ENCODE results near the gene TFDP1.

Gene TFDP1

DNA sequence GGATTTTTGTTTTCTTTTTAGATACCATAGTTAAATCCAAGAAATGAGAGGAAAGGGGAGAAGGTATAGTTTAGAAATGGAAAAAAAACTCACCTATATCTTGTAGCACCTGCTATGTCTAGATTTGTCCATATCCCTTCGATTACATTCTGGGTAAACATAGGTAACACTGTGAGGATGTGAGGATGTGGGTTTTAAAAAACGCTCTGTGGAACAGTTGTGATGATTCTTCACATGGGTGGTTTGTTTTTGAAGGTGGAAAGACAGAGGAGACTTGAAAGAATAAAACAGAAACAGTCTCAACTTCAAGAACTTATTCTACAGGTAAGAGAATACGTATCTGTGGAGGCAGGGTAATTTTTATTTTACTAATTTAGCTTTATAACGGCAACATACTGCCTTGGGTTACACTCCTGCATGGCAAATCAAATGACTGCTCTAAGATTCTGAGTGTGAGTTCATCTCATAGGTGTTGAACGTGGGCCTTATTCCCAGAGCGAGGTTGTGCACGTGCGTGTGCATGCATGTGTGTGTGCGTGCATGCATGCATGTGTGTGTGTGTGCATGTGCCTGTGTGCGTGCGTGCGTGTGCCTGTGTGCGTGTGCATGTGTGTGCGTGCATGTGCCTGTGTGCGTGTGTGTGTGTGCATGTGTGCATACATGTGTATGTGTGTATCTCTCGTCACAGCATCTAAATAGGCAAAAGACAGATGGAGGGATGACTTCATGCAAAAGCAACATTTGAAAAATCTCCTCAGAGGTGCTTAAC, 49.9 kb downstream of the TFDP1 start:
- DNase-seq (ENCODE audit: low spot score) = no peak

DNA sequence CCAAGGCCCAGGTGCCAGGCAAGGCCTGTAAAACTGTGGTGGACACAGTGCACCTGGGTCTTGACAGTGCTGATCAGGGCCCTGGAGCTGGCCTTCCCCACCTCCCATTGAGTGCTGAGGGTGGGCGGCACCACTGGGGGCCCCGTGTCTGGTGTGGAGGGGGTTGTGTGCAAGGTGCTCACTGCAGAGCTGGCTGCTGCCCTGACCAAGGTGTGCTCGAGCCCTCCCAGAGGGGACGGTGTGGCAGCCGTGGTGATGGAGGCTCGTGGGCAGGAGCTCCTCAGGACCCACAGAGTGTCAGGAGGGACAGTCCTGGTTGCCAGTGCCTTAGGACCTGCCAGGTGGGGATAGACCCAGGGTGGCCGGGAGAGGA, 50.5 kb downstream of the TFDP1 start:
- no peak for DNase-seq (ENCODE audit: low spot score)

DNA sequence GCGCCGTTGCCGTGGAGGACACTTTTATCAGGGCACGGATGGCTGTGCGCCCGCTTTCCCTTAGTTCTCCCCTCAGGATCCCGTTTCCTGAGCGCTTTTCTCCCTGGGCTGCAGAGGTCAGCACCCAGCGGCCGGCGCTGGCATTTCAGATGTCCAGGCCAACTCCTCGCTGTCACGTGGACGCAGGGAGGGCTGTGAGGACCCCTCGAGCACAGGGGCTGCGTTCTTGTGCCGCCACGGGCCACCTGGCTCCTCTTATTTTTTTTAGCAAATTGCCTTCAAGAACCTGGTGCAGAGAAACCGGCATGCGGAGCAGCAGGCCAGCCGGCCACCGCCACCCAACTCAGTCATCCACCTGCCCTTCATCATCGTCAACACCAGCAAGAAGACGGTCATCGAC, 51.2 kb downstream of the TFDP1 start:
- no peak for DNase-seq (ENCODE audit: low spot score)

DNA sequence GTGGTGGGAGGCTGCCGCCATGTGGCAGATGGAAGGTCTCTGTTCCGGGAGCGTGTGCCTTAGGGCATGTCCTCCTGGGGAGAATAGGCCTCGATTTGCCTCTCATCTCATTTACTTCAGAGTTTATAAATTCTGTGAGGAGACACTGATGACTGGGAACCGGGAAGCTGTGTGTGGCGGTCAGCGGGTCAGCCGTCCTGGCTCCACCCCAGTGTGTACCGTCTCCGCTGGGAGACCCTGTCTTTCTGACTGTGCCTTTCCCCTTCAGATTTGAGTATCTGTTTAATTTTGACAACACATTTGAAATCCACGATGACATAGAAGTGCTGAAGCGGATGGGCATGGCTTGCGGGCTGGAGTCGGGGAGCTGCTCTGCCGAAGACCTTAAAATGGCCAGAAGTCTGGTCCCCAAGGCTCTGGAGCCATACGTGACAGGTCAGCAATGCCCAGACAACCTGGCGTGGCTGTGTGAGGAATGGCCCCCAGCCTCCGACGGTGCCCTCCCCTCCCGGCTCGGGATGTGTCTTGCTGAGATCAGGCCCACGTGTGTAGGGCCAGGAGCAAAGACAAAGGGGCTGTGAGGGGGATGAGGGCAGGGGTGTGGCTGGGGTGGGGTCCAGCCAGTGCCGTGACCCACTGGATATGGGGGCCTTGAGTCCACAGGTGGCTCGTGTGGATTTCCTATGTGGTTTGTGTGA, 51.9 kb downstream of the TFDP1 start:
- DNase-seq (ENCODE audit: low spot score) = no peak

DNA sequence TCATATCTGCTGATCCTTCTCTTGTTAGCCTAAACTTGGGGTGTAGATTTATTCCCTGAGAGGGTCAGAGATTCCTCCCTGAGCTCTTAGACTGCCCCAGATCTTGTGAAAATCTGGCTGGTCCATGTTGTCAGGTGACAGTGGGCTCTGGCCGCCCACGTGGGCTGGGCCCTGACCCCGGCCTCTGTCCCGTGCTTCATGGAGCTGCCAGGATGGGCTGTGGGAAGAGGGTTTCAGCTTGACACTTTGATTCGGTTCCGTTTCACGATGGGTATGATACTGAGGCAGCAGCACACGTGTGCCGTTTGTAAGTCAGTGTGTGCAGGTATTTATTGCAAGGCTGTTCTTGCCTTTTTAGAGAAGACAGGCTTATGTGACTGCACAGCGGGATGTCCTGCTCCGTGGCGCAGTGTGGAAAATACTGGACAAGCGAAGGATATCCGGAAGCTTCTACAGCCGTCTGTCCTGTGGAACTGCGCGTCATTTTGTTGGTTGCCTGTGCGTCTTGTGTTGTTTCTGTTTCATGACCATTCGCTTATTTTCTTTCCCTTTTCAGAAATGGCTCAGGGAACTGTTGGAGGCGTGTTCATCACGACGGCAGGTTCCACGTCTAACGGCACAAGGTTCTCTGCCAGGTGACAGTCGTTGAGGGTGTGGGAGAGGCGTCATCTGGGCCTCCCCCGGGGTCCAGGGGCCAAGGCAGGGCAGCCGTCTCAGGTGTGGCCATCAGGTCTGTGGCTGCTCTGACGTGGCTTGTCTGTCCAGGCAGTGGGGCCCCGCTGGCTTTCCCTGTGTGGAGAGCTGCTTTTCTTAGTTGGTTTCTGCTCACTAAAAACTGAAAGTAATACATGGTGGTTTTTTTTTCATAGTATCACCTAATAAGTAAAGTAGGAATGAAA, 53.0 kb downstream of the TFDP1 start:
- DNase-seq (ENCODE audit: low spot score) = no peak

DNA sequence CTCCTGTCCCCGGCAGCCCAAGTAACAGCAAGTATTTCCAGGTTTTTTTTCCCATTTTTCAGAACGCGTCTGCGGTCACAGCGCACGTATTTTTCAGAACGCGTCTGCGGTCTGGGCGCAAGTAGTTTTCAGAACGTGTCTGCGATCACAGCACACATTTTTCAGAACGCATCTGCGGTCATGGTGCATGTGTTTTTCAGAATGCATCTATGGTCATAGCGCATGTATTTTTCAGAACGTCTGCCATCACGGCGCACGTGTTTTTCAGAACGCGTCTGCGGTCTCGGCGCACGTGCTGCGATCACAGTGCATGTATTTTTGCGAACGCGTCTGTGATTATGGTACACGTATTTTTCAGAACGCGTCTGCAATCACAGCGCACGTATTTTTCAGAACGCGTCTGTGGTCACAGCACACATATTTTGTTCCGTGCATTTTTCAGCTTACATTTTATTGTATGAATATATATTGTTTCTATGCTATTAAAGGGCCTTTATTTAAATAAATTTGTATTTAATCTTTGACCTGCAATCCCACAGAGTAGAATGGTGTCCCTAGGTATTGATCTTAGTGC, 53.7 kb downstream of the TFDP1 start:
- no peak for DNase-seq (ENCODE audit: low spot score)

DNA sequence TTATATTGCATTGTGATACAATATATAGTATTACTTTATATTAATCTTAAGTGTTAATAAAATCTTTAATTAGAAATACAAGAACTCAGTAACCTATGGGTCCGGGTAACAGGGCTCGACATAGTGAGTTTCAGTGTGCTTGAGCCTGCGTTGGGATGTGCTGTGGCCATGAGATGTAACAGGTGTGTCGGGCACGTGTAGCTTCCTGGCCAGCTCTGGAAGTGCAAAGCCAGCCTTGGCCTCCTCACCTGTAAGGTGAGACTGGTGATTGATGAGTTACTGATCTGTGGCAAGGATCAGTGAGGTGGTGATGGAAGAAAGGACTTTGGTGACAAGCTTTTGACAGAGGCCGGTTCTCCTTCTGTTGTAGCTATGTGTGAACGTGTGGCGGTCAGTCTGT, 54.3 kb downstream of the TFDP1 start:
- no peak for DNase-seq (ENCODE audit: low spot score)

DNA sequence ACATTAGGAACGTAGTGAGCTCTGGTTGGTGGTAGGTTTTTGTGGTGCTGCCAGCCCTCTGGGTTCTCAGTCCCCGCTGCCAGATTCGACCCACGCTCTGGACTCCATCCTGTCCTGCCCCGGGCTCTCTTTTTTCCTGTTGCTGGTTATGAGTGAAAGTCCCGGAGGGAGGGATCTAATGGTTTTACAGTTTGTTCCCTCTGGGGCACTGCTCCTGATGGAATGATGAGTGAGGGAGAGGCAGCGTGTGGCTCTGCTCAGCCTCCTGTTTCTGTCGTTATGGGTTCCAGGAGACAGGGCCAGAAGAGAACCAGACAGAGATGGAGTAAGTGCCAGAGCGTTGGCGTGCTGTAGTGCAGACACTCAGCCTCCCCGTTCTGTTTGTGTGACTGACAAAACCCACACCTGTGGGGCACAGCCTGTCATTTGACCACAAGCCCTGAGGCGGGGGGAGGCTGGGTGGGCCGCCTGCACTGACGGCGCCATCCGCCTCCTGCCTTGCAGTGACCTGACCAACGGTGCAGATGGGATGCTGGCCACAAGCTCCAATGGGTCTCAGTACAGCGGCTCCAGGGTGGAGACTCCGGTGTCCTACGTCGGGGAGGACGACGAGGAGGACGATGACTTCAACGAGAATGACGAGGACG, 55.2 kb downstream of the TFDP1 start:
- DNase-seq (ENCODE audit: low spot score) = no peak

DNA sequence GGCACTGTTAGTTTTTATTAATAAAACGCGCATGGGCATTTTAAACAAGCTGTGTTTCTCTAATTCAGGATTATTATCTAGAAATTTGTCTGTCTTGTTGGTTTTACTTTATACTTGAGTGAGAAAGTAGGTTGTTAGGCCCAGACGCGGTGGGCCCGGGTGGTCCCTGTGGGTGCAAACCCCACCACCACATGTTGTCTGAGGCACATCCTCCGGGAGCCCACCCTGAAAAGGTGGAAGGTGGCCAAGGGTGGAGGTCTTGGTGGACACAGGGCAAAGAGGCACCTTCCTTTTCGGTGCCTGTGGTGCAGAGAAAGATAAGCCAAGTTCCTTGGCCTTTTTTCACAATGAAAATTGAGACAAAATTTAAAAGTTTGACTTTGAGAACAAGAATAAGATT, 56.9 kb downstream of the TFDP1 start:
- no peak for DNase-seq (ENCODE audit: low spot score)

DNA sequence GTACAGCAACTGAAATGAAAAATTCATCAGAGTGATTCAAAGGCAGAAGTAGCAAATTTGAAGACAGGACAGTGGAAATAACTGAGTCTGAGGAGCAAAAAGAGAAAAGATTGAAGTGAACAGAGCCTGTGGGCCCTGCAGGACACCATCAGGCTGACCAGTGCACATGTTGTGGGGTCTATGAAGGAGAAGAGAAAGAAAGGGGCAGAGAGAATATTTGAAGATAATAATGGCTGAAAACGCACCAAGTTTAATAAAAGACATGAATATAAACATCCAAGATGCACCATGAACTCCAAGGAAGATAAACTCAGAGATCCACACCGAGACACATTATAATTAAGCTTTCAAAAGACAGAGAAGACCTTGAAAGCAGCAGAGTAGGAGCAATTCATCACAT, 58.0 kb downstream of the TFDP1 start:
- no peak for DNase-seq (ENCODE audit: low spot score)

DNA sequence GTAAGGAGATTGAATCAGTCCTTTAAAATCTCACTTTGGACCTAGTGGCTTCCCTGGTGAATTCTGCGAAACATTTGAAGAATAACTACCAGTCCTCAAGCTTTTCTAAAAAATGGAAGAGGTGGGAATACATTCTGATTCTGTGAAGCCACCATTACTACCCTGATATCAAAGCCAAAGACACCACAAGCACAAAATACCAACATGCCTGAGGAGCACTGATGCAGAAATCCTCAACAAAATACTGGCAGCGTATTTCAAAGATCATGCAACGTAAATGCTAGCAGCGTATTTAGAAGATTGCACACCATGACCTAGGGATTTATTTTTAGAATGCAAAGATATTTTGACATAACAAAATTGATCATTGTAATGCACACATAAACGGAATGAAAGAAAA, 59.0 kb downstream of the TFDP1 start:
- no peak for DNase-seq (ENCODE audit: low spot score)

DNA sequence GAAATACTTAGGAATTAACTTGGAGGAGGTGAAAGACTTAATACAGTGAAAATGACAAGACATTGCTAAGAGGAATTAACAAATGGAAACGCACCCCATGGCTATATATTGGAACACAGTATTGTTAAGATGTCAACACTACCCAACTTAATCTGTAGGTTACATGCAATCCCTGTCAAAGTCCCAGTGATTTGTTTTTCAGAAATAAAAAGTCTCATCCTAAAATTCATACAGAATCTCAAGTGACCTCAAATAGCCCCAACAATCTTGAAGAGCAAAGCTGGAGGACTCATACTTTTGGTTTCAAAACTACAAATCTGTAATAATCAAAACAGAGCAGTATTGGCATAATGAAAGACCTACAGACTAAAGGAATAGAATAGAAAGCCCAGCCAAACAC, 60.2 kb downstream of the TFDP1 start:
- no peak for DNase-seq (ENCODE audit: low spot score)

DNA sequence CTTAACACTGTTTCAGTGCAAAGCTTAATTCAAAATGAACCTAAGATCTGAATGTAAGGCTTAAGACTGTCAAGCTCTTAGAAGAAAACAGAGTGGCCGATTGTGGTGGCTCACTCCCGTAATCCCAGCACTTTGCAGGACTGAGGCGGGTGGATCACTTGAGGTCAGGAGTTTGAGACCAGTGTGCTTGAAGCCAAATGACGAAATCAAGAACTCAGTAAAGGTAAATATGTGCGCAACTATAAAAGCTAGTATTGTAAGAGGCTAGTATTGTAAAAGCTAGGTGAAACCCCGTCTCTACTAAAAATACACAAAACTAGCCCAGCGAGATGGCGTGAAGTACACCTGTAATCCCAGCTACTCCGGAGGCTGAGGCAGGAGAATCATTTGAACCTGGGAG, 60.8 kb downstream of the TFDP1 start:
- DNase-seq (ENCODE audit: low spot score) = no peak

DNA sequence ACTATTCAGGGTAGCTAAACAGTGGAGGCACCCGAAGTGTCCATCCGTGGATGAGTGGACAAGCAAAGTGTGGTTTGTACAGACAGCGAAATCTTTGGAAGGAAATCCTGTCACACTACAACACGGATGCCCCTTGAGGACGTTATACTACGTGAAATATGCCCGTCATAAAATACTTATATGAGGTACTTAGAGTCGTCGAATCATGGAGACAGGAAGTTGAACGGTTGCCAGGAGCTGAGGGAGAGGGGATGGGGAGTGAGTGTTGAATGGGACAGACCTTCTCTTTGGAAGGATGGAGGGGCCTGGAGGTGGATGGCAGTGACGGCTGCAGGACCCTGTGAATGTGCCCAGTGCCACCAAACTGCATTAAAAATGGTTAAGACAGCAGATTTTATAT, 61.8 kb downstream of the TFDP1 start:
- DNase-seq (ENCODE audit: low spot score) = no peak

DNA sequence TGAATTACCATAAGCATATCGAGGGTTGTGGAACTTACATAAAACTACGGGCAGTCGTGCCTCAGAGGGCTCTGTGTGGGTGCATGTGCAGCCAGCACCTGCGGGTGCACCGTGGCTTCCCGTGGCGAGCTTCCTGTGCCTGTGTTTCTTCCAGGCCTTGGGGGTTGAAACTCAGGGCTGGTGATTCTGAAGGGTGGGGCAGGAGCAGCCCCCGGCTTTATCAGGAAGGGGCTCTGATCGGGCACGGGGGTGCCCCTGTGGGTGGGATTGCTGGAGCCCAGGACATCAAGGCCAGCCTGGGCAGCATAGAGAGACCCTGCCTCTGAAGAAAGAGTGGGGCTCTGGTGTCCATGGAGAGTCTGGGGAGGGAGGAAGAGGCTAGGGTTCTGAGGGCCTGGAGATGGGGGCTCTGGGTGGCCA, 62.4 kb downstream of the TFDP1 start:
- no peak for DNase-seq (ENCODE audit: low spot score)

DNA sequence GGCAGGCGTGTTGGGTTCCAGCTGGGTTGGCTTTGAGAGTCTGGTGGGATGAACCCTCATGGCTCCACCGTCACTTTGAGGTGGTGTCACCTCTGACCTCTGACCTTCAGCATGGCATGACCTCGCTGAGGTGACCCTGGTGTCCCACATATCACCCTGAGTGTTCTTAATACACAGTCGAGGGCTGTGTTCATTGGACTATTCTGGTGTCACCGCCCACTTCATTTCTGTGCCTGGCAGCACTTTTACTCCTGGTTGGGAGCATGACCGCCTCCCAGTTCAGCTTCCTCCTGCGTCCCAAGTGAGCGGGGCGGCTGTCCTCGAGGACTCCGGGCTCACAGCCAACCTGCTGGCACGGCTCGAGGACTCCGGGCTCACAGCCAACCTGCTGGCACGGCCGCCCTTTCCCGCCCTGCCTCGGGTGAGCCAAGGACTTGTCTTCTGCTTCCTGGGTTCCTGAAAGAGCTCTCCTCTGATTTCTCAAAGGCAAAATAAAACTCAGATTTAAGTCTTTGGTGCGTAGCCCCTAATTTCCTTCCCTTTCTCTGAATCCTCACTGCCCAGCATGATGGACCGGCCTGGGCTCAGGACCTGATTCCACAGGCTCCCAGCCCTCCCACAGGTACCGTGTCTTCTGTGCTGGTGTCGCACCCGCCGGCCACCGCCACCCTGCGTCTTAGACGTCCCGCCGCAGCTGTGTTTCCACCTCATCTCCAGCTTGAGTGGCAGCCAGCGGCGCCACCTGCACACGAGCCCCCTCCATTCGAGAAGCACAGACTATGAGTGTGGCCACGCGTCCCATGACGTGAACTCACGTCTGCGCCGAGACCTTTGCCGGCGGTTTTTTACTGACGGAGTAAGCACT, 63.0 kb downstream of the TFDP1 start:
- DNase-seq (ENCODE audit: low spot score) = no peak

DNA sequence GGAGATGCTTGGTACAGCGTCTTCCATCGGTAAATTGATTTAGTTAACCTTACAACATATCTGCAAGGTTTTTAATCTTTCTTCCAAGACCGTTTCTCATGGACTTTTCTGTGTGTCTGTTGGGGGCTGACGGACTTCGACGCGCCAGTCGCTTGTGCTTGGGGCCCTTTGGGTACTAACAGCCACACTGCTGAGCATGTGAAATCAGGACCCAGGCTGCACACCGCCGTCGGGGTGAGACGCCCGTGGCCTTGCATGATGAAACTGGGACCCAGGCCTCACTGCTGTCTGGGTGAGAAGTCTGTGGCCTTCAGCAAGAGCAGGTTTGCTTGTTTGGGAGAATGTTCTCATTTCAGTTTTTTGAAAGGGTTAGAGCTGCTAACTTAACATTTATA, 63.7 kb downstream of the TFDP1 start:
- DNase-seq (ENCODE audit: low spot score) = no peak

DNA sequence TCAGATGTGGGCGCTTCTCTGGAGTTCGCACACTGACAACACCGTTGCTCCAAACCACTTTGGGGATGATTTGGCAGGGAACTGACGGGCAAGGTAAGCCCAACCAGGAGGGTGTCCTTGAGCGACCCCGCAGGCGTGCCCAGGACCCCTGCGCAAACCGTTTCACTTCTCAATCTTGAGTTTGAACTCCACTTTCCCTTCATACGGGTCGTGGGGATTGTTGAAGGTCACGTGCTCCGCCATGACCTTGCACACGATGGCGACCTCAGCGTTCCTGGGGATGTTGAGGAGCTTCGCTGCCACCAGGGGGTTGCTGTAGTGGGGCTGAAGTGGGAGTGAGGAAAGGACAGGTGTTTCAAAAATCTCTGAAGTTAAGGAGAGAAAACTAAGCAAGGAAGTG, 64.7 kb downstream of the TFDP1 start:
- DNase-seq (ENCODE audit: low spot score) = no peak

DNA sequence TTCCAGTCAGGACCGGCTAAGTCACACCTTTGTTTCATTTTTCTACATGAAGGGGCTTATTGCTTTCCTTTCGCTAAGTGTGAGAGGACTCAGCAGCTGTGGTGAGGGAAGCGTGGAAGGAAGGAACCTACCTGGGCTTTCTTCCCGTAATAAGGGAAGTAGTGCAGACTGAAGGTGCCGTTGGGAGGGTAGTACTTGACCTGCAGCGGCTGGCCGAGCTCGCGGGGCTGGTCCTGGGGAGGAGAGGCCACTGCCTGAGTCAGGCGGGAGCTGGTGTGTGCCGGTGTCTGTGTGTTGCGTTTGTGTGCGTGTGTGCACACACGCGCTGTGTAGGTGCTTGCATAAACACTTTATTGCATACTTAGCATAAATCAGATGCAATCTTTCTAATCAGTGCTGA, 65.7 kb downstream of the TFDP1 start:
- DNase-seq (ENCODE audit: low spot score) = no peak

DNA sequence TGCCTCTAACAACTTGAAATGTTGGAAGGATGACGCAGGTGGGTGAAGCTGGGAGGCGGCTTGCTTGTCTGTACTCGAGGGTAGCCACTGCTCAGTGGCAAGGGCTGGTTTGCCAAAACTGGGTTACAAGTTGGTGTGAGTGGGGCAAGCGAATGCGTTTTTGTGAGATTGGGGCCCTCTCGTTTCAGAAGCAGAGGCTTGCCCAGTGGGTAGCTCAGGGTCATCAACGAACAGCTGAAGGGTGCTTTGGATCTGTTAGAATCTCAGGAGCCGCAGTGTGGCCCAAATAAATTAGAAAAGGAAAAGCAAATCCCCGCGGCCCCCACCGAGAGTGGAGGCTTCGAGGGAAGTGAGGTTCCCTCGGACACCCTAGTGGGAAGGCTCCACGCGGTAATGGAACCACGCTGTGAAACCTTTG, 66.2 kb downstream of the TFDP1 start:
- DNase-seq (ENCODE audit: low spot score) = no peak

Measured in HuH-7.5 (cell line).